NCI-H2196 (cell line): Measurements from ENCODE around the gene SKAP1.

ENCODE experiments used
- DNase-seq: peaks from one replicate; lab custom pipeline; 2025; ENCODE audit not compliant: unreplicated experiment; lab: John Stamatoyannopoulos, UW

The SKAP1 gene

DNA sequence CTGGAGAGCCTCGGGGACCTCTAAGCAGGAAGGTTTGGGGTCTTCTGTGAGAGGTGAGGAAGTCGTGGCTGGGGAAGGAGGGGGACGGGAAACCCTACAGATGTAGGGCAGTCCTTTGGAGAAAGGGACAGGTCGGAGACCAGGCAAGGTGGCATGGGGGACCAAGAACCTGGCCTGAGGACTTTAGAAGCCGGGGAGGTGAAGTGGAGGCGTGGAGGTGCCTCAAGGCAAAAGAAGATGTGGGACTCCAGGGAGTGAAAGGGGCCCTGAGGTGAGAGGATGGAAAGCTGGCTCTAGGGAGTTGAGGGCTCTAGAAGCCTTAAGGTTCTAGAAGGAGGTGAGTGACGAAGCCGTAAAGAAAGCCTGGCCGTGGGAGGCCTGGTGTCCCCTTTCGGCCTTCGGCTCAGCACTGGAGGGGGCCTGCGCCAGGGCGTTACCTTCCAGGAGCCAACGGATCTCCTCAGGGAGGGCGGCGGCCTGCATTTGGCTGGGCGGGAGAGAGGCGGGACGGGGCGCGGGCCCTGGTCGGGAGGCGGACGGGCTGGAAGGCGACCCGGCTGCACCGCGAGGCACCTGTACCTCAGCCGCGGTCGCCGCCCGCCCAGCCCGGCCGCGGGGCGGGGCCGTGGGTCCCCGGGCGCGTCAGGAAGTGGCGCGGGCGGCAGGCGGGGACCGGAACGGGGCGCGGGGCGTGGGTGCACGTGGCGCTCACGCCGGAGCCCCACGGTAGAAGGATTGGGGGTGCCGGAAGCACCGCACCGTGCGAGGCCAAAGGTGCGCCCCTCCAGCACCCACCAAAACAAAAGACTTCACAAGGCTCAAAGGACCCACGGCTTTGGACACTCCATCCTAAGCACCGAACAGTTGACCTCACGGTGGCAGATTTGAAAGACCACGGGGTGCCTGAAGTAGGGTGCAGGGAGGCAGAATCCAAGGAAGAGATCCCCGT lies at the start of gene SKAP1:
SKAP1 (minus strand) TSS at position 577 of the 949 bp plus-strand sequence.
- DNase-seq: no peak

DNA sequence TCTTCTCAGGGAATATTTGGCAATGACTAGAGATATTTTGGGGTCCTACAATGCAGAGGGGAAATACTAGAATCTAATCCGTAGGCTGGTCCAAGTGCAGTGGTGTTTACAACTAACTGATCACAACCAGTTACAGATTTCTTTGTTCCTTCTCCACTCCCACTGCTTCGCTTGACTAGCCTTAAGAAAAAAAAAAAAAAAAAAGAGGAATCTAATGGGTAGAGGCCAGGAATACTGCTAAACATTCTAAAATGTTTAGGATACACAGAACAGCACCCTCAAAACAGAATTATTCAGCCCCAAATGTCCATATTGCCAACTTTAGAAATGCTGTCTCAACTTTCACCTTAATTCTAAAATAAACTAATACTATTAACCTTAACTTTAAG lies 49.0 kb upstream of the SKAP1 start:
- no peak for DNase-seq

- DNase-seq: no peak
Measured at GRCh38 chr17:48478224-48479013, 48.4 kb upstream of the SKAP1 start.

DNA sequence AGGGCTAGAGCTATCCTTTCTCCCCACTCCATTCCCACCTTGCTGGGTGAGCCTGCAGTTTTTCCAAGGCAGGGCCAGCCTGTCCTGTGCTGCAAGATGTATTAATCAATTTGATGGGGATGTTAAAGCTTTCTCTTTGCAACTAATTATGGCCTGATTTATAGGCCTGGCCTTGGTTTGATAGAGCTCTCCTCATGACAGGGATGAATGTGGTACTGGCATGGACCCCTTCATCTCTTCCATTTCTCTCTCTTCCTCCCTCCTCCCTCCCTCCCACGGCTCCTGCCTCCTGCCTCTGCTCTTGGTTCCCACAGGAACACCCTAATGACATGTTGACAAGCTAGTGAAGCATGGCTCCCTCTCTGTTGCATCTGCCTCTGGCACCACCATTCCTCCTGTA lies 47.2 kb upstream of the SKAP1 start:
- no peak for DNase-seq

DNA sequence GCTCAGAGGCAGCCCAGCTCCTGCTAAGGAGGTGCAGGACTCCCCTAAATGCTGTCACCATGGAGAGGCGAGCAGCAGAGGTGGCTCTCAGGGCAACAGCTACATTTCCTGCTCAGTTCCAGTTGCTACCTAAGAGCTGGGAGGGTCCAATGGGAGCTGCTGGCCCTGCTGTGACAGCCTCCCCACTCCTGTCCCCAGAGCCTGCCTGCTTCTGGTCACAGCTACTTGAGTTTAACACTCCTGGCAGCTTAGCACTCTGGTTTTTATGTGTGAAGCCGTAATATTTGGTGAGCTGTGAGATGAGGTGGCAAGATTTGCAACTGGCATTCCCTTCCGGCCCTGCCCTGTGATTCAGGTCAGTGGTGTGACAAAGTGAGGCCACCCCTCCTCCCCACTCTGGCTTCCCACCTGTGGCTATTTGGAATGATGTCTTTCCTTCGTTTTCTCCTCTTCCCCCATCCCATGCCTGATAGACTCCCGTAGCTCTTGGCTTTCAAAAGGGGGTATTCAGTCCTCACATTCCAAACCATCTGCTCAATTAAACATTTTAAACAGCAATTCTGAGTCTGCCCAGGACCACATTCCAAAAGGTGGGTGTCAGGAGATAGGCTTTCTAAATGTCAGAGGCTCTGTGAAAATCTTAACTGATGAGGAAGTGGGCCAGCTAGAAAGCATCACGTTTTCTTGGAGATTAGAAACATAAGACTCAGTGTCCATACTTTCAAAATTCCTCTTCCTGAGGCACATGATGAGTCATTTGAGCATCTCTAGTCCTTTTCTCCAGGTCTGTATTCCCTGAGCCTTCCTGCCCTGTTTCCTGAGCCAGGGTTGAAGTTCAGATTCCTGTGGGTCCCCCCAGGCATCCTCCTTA lies 42.6 kb upstream of the SKAP1 start:
- peak; percentile 36 for DNase-seq

DNA sequence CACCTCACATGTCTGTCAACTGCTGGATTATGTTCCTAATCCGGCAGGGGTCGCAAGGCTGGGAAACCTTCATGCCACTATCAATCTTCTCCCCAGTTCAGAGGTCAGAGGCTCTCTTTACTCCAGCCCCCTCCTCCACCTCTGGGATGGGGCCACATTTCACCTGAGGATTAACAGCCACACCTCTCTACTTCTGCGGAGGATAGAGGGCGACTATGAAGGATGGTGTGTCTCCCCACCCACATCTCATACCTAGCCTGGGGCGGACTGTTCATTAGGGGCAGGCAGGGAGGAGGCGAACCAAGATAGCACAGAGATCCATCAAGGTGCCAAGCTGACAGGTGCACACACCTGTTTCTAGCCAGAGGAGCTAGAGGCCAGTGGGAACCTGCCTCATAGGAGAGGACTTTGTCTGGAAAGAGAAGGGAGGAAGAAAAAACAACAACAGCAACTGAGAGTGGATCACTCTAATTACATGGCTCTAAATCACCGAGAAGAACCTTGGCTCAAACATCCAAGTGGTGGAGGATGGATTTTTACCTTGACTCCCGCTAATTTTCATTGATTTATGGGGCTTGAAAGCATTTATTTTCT lies 41.9 kb upstream of the SKAP1 start:
- DNase-seq: no peak

GRCh38 chr17:48470388-48471034 lies 40.5 kb upstream of the SKAP1 start:
- no peak for DNase-seq

DNA sequence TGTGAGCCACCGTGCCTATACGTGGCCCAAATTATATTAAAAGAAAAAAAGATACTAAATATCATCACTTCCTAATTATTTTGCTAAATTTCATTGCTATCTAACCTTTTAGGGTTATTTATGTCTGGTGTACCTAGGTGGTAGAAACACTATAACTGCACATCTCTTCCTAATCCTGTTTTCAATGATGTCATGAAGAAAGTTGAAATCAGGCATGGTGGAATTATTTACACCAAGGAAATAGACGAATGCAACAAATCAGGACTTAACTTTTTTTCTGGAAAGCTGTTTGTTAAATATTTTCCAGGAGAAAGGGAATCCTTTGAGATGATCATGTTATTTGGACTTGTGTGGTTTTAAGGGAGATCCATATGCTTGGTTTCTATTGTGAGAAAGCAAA lies 39.2 kb upstream of the SKAP1 start:
- no peak for DNase-seq

- no peak for DNase-seq
Measured at GRCh38 chr17:48468299-48468698, 38.3 kb upstream of the SKAP1 start.

DNA sequence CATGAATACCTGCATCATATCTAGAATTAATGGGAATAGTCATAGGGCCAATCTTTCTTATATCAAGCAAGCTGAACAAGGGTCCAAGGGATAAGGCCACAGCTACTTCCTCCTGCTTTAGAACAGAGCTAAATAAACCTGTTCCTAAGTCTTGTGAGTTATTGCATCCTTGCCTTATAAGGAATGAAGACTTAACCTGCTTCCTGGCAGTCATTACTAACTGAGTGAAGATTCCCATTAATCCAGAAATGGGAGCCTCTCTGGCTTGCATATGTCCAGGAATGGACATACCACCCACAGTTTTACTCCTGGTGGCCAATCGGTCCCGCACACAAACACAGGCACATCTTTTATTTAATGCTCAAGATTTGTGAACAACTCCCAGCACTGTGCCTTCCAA lies 35.9 kb upstream of the SKAP1 start:
- DNase-seq: no peak

DNA sequence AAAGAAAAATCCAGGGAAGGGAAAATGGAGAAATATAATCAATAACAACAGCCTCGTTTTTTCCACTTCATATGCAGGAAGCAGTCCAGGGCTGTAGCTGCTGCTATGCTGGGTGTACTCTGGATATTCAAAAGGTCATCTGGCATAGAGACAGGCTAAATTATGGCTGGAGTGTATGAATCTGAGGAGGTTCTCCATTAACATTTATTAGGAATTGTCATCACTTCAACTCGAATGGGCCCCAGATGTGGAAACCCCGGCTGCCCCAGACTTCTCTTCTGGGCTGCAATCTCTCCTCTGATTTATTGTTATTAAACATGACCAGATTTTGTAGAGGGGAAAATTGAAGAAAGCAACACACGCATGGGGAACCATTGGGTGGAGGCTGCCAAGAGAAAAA lies 33.5 kb upstream of the SKAP1 start:
- DNase-seq: no peak

- DNase-seq: peak; percentile 56
Measured at GRCh38 chr17:48462946-48463345, 32.9 kb upstream of the SKAP1 start.

DNA sequence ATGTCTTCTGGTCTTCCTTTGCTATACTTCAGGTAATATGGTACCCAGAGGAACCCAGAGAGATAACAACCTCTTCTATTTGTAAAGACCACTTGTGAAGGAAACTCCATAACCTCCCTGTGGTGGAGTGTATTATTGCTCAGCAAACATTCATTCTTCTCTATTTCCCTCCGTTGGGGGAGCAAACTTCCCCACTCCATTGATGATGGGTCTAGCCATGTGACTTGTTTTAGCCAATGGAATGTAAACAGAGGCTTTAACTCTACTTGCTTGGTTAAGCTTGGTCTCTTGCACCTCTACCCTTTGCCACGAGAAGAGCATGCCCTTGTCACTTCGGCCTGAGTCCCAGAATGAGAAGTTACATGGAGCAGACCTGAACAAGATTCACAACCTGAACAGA lies 30.0 kb upstream of the SKAP1 start:
- no peak for DNase-seq

DNA sequence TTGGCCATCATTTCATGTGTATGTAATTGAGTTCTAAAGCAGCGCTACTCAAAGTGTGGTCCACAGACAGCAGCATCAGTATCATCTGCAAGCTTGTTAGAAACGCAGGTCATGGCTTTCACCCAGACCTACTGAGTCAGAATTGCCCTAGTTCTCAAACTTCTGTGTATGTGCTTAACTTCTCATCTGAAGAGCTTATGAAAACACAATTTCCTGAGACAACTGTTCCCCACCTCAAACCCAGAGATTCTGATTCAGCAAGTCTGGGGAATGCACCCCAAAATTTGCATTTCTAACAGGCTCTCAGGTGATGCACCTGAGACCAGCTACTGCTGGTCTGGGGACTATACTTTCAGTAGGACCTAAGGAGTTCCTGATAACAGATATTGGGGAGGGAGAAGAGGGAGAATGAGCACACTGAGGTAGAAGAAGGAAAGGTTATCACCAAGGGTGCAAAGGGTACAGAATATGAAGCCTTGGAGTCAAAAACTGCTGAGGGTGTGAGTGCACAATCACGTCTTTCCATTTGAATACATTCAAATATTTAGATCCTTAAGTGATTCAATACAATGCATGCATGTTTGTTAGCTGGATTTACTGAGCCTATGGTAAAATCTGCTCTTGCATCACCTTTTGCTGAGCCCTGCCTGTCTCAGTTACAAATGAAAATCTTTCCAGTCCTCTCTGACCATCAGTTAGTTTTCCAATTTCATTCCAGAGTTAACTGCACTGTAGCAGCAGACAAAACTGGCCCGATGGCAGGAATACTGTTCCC lies 29.2 kb upstream of the SKAP1 start:
- DNase-seq: no peak

- DNase-seq: peak; percentile 55
Measured at GRCh38 chr17:48457080-48457836, 27.2 kb upstream of the SKAP1 start.

DNA sequence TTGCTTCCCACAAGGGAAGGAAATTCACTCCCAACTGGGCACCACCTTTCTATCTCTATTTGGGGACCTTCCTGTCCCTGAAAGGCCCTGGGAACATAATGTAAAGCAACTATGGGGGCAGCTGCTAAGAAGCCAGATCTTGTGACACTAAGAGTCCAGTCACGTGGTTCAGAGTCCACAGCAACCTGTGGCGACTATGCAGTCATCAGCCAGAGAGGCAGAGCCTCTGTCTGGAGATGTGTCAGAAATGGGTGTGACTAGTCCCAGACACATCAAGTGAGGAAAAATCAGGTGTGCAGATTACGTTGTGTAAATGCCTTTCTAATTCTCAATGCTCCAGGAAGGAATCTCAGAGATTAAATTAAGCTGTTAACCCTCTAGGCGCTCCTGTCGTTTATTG lies 26.6 kb upstream of the SKAP1 start:
- no peak for DNase-seq

DNA sequence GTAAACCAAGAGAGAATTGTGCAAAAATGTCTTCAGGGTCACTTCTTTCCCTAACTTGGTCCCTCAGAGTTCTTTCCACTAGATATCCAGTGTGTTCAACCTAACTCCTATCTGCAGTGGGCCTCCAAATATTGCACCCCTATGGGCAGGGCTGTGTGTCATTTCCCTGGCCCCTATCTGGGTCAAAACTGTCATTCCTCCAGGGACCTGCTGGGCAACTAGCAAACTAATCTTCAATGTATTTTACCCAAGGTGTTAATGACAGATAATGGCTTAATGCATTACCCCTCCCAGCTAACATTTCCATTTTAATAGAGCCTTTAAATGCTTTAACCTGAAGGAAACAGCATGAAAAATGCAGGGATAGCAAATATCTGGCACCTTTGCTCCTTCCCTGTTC lies 25.8 kb upstream of the SKAP1 start:
- no peak for DNase-seq

- no peak for DNase-seq
Measured at GRCh38 chr17:48453447-48453846, 23.4 kb upstream of the SKAP1 start.

GRCh38 chr17:48451489-48451888 lies 21.5 kb upstream of the SKAP1 start:
- DNase-seq: no peak
